Neural progenitor cell (in vitro differentiated cells): ENCODE results near the gene UBLCP1.

Experiments used
- CTCF ChIP-seq: fragments of 200-600 bp; sonication (generic); IDR thresholded peaks from 2 replicates; pipeline ENCODE4 v1.5.1; 2017; ENCODE audit warnings: antibody characterized with exemption, mild to moderate bottlenecking
- EZH2 ChIP-seq: fragments of 200-600 bp; sonication (generic); IDR thresholded peaks from 2 replicates; pipeline ENCODE4 v1.6.1; 2017; ENCODE audit warnings: antibody characterized with exemption, mild to moderate bottlenecking, moderate library complexity
- EZH2phosphoT487 ChIP-seq: fragments of 200-600 bp; sonication (generic); IDR thresholded peaks from 2 replicates; pipeline ENCODE4 v1.6.1; 2017; ENCODE audit warnings: antibody characterized with exemption

- no peak for TF ChIP-seq CTCF
- TF ChIP-seq EZH2: no peak
- no peak for TF ChIP-seq EZH2phosphoT487
Measured at GRCh38 chr5:159324102-159324755, 61.1 kb downstream of the UBLCP1 start.
